AG09309 (cell line): ENCODE data around the gene HUS1.
"Not testable (repeated sequence)": the region's sequence is repeated elsewhere in the genome, so short reads cannot be mapped to it uniquely, and the experiment has no call there.

Experiments used
- DNase-seq: peaks from one replicate; pipeline ENCODE4 v3.0.0-alpha.2; 2010; ENCODE audit warnings: low read depth
- H3K4me3 ChIP-seq: 2 replicates; pipeline ENCODE4 v1.5.1; 2011; ENCODE audit warnings: mild to moderate bottlenecking, low read depth, low read length, moderate library complexity; ENCODE audit not compliant: control insufficient read depth
- TF ChIP-seq, protein P1 (sequence below): IDR thresholded peaks from 2 replicates; pipeline ENCODE4 v1.5.1; 2011; ENCODE audit warnings: mild to moderate bottlenecking, low read depth, low read length, inconsistent platforms; ENCODE audit not compliant: insufficient read depth, control insufficient read depth; ENCODE audit errors: missing control alignments

The HUS1 gene

DNA sequence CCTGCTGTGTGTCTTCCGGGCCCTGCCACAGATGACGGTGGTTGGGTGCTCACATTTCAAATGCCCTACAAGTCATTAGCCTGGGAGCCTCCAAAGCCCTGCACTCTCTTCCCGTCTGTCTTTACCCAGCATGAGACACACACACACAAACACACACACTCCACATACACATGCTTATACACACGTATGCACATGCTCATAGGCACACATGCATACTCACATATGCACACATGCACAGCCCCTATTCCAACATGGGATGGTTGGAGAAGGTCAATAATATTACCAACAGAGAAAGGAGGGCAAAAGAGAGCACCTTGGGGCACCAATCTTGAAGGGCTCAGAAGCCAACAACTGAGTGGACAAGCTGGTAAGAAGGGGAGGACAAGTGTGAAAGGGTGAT, 30.5 kb upstream of the HUS1 start:
- no peak overlapping the region for H3K4me3 ChIP-seq

DNA sequence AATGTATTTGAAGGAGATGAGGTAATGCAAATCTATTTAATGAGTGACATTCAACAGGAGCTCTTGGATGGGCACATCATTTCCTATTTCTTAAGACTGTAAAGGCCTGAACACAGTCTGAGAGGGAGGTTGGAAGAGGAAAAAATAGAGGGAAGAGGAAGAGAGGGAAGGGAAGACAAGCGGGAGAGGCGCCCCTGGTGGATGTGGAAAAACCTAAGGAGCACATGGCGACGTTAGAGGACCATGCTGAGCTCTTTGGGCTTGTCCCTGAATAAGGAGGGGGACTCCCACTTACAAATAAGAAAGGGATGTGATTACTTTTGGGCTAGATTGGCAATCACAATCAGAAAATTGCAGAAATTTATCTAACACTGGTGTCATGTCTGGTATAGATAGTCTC, 29.8 kb upstream of the HUS1 start:
- TF ChIP-seq, protein P1, sequence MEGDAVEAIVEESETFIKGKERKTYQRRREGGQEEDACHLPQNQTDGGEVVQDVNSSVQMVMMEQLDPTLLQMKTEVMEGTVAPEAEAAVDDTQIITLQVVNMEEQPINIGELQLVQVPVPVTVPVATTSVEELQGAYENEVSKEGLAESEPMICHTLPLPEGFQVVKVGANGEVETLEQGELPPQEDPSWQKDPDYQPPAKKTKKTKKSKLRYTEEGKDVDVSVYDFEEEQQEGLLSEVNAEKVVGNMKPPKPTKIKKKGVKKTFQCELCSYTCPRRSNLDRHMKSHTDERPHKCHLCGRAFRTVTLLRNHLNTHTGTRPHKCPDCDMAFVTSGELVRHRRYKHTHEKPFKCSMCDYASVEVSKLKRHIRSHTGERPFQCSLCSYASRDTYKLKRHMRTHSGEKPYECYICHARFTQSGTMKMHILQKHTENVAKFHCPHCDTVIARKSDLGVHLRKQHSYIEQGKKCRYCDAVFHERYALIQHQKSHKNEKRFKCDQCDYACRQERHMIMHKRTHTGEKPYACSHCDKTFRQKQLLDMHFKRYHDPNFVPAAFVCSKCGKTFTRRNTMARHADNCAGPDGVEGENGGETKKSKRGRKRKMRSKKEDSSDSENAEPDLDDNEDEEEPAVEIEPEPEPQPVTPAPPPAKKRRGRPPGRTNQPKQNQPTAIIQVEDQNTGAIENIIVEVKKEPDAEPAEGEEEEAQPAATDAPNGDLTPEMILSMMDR, result peak; percentile 8
- H3K4me3 ChIP-seq, result no peak overlapping the region
- DNase-seq, result no peak

More for the DNA sequence above, 30.5 kb upstream of the HUS1 start:
- no peak for DNase-seq
- TF ChIP-seq, protein P1, result no peak

DNA sequence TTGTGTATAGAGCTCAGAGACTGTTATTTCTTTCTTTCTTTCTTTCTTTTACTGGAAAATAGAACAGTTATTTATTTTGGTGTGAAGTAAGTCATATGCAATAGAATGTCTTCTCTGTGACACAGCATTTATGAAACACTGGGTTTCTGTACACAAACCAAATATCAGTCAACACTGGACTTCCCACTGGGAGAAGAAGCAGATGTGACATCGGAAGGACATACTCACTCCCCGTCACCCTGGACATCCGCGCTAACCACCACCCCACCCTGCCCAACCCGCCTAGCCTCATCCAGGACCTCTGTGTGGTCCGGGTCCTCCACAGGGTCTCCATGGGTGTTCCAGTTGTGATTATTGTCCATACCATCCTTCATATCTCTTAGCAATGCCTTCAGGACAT, 27.5 kb upstream of the HUS1 start:
- DNase-seq, result no peak
- TF ChIP-seq, protein P1, result no peak
- no peak overlapping the region for H3K4me3 ChIP-seq

DNA sequence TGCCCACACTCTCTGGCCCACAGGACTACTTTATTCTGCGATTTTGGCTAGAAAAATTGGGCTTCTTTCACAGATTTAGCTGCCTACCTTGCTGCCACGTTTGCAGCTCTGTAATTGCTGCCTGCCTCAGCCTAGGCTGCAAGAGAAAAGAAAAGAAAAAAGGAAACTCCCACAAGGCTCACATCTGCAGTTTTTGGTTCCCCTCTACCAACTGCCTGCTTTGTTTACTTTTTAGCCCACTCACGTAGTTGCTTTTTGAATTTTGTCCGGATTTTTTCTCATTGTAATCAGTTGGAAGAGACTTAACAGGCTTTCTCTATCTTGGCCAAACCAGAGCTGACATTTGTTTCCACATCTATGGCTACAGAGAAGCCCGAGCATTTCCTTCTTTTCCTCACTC, 25.2 kb upstream of the HUS1 start:
- DNase-seq, result no peak
- TF ChIP-seq, protein P1, result no peak
- no peak overlapping the region for H3K4me3 ChIP-seq

DNA sequence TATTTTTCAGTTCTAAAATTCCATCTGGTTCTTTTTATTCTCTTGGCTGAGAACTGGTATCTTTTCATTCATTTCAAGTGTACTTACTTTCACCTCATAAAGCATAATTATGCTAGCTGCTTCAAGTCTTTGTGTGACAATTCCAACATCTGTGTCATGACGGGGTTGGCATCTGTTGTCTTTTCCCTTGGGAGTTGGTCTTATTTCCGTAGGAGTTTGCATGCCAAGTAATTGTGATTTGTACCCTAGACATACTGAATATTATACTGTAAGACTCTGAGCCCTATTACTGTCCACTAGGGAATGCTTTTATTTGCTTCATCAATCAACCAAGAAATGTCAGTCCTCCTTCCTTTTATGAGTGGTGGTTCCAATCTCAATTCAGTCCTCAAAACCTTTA, 24.6 kb upstream of the HUS1 start:
- no peak for DNase-seq
- TF ChIP-seq, protein P1, result no peak
- no peak overlapping the region for H3K4me3 ChIP-seq

DNA sequence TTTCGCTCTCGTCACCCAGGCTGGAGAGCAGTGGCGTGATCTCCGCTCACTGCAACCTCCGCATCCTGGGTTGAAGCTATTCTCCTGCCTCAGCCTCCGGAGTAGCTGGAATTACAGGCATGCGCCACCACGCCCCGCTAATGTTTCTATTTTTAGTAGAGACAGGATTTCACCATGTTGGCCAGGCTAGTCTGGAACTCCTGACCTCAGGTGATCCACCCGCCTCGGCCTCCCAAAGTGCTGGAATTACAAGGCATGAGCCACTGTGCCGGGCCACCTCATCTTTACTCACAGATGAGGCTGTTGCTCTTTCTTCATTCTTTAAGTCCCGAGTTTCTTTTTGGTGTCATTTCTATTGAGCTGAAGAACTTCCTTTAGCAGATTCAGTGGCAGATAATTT, 20.7 kb upstream of the HUS1 start:
- DNase-seq, H3K4me3 ChIP-seq: not testable (repeated sequence)

DNA sequence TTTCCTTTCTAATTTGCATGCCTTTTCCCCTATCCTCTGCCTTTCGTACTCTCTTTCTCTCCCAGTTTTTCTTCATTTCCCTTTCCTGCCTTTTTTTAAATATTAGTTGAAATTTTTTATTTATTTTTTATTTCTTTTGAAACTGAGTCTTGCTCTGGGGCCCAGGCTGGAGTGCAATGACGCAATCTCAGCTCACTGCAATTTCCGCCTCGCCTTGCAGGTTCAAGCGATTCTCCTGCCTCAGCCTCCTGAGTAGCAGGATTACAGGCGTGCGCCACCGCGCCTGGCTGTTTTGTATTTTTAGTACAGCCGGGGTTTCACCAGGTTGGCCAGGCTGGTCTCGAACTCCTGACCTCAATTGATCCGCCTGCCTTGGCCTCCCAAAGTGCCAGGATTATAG, 20.0 kb upstream of the HUS1 start:
- TF ChIP-seq, protein P1, result no peak
- no peak for DNase-seq
- no peak overlapping the region for H3K4me3 ChIP-seq

DNA sequence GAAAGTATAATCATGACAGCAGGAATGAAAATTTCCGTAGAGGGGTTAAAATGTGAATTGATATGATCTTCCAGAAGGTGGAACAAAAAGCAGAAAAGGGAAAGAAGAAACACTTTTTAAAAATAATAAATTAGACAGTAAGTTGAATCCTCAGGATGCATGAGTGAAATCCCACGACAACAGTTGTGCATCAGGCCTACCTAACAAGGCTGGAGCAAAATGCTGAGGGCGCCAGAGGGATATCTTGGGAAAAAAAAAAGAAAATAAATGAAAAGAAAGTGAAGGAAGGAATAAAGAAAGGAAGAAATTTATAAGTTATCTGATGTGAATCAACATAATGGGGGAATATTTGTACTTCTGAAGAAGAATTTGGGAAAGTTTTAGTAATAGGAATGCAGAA, 13.0 kb upstream of the HUS1 start:
- TF ChIP-seq, protein P1, result no peak
- no peak overlapping the region for H3K4me3 ChIP-seq
- no peak for DNase-seq
